ENCODE data around the gene GASK1B.
A peak's percentile ranks its signal among the peaks of the same experiment; 100 is the strongest.

The GASK1B gene

GRCh38 chr4:158202481-158202880 lies 29.7 kb upstream of the GASK1B start:
- Histone ChIP-seq H3K4me1 (ENCODE audit: control insufficient read depth, insufficient read depth, low read length, unreplicated experiment) (no peaks in the 10 kb centered on the region), H3K27me3 (ENCODE audit: insufficient read depth, low read length) (no peaks in the 10 kb centered on the region), H3K79me2 (ENCODE audit: control insufficient read depth, insufficient read depth, low read length, unreplicated experiment) (no peaks in the 10 kb centered on the region), H3K4me3 (ENCODE audit: low read depth, low read length) (no peak overlapping the region), H2AFZ (ENCODE audit: low read length, unreplicated experiment) (no peak overlapping the region), H3K27ac (ENCODE audit: low read depth, low read length) (no peak overlapping the region), H3K36me3 (ENCODE audit: insufficient read depth, low read length) (no peaks in the 10 kb centered on the region)

GRCh38 chr4:158201876-158202275 lies 29.1 kb upstream of the GASK1B start:
- H3K27me3 ChIP-seq (ENCODE audit: insufficient read depth, low read length), result no peaks in the 10 kb centered on the region

GRCh38 chr4:158201322-158201721 lies 28.5 kb upstream of the GASK1B start:
- Histone ChIP-seq H3K27me3 (ENCODE audit: insufficient read depth, low read length) (no peaks in the 10 kb centered on the region), H3K36me3 (ENCODE audit: insufficient read depth, low read length) (no peaks in the 10 kb centered on the region)

More at GRCh38 chr4:158201876-158202275, 29.1 kb upstream of the GASK1B start:
- H3K4me1 ChIP-seq (ENCODE audit: control insufficient read depth, insufficient read depth, low read length, unreplicated experiment), result no peaks in the 10 kb centered on the region
- H2AFZ ChIP-seq (ENCODE audit: low read length, unreplicated experiment), result no peak overlapping the region
- no peaks in the 10 kb centered on the region for H3K79me2 ChIP-seq (ENCODE audit: control insufficient read depth, insufficient read depth, low read length, unreplicated experiment)
- no peaks in the 10 kb centered on the region for H3K36me3 ChIP-seq (ENCODE audit: insufficient read depth, low read length)
- no peak overlapping the region for H3K27ac ChIP-seq (ENCODE audit: low read depth, low read length)
- H3K4me3 ChIP-seq (ENCODE audit: low read depth, low read length), result no peak overlapping the region

DNA sequence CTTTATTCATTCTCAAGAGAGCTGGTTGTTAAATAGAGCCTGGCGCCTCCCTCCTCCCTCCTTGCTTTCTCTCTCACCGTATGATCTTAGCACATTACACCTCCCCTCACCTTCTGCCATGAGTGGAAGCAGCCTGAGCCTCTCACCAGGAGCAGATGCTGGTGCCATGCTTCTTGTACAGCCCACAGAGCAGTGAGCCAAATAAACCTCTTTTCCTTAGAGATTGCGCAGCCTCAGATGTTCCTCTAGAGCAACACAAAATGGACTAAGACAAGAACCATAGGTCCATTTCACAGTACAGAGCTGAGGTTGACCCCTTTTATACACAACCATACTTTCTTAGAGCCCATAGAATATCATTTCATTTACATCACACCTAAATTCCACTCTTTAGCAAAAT lies 27.4 kb upstream of the GASK1B start:
- H3K36me3 ChIP-seq (ENCODE audit: insufficient read depth, low read length), result no peaks in the 10 kb centered on the region
- no peak overlapping the region for H2AFZ ChIP-seq (ENCODE audit: low read length, unreplicated experiment)
- H3K27ac ChIP-seq (ENCODE audit: low read depth, low read length), result no peak overlapping the region
- no peak overlapping the region for H3K4me3 ChIP-seq (ENCODE audit: low read depth, low read length)
- H3K79me2 ChIP-seq (ENCODE audit: control insufficient read depth, insufficient read depth, low read length, unreplicated experiment), result no peaks in the 10 kb centered on the region
- H3K4me1 ChIP-seq (ENCODE audit: control insufficient read depth, insufficient read depth, low read length, unreplicated experiment), result no peaks in the 10 kb centered on the region
- H3K27me3 ChIP-seq (ENCODE audit: insufficient read depth, low read length), result no peaks in the 10 kb centered on the region

More at GRCh38 chr4:158201322-158201721, 28.5 kb upstream of the GASK1B start:
- no peaks in the 10 kb centered on the region for H3K4me1 ChIP-seq (ENCODE audit: control insufficient read depth, insufficient read depth, low read length, unreplicated experiment)
- no peak overlapping the region for H3K27ac ChIP-seq (ENCODE audit: low read depth, low read length)
- no peak overlapping the region for H3K4me3 ChIP-seq (ENCODE audit: low read depth, low read length)
- H3K79me2 ChIP-seq (ENCODE audit: control insufficient read depth, insufficient read depth, low read length, unreplicated experiment), result no peaks in the 10 kb centered on the region
- no peak overlapping the region for H2AFZ ChIP-seq (ENCODE audit: low read length, unreplicated experiment)

DNA sequence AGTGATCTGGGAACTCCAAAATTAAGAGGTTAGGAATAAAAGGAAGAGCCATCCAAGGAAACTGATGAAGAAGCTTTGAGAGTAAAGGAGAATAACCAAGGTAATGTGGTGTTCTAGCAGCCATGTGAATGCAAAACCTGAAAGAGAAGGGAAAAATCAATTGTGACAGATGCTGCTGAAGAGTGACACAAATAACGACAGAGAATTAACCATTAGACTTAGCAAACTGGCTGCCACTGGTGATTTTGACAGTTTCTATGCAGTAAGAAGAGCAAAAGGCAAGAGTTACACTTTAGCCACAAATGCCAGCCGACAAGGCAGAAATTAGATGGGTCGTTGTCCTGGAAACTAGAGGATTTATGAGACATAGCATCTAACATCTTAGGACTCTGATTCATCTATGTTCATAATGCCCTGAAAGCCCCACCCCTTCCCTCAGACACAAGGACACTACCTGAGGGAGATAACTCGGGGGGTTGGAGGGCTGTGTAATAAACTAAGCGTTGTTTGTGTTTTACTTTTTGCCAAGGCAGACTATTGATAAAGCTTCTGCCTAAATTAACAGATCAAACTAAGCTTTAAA lies 24.5 kb upstream of the GASK1B start:
- Histone ChIP-seq H3K4me1 (ENCODE audit: control insufficient read depth, insufficient read depth, low read length, unreplicated experiment) (no peaks in the 10 kb centered on the region), H3K4me3 (ENCODE audit: low read depth, low read length) (no peak overlapping the region), H2AFZ (ENCODE audit: low read length, unreplicated experiment) (no peak overlapping the region)

DNA sequence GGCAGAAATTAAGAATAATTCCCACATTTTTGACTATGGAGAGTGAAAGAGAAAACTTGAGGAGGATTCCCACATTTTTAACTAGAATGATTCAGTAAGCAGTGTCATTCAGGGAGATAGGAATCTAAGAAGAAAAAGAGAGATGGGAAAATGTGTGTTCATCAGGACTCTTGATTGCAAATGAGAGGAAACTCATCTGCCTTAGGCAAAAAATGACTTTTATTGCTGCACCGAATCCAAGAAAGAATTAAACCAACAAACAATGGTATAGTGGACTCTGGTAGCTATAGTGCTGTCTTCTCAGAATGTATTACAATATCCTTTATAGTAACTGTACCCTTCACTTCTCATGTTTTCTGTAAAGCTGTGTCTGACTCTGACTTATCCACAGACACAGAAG lies 22.5 kb upstream of the GASK1B start:
- H3K36me3 ChIP-seq (ENCODE audit: insufficient read depth, low read length), result no peaks in the 10 kb centered on the region
- H3K4me3 ChIP-seq (ENCODE audit: low read depth, low read length), result no peak overlapping the region
- no peak overlapping the region for H3K27ac ChIP-seq (ENCODE audit: low read depth, low read length)
- H3K27me3 ChIP-seq (ENCODE audit: insufficient read depth, low read length), result no peaks in the 10 kb centered on the region
- H3K4me1 ChIP-seq (ENCODE audit: control insufficient read depth, insufficient read depth, low read length, unreplicated experiment), result no peaks in the 10 kb centered on the region
- H3K79me2 ChIP-seq (ENCODE audit: control insufficient read depth, insufficient read depth, low read length, unreplicated experiment), result no peaks in the 10 kb centered on the region
- H2AFZ ChIP-seq (ENCODE audit: low read length, unreplicated experiment), result no peak overlapping the region

More for the DNA sequence above, 24.5 kb upstream of the GASK1B start:
- no peak overlapping the region for H3K27ac ChIP-seq (ENCODE audit: low read depth, low read length)
- no peaks in the 10 kb centered on the region for H3K36me3 ChIP-seq (ENCODE audit: insufficient read depth, low read length)
- no peaks in the 10 kb centered on the region for H3K27me3 ChIP-seq (ENCODE audit: insufficient read depth, low read length)
- no peaks in the 10 kb centered on the region for H3K79me2 ChIP-seq (ENCODE audit: control insufficient read depth, insufficient read depth, low read length, unreplicated experiment)

- Histone ChIP-seq H3K79me2 (ENCODE audit: control insufficient read depth, insufficient read depth, low read length, unreplicated experiment) (no peaks in the 10 kb centered on the region), H3K36me3 (ENCODE audit: insufficient read depth, low read length) (no peaks in the 10 kb centered on the region), H3K4me1 (ENCODE audit: control insufficient read depth, insufficient read depth, low read length, unreplicated experiment) (no peaks in the 10 kb centered on the region), H3K27ac (ENCODE audit: low read depth, low read length) (no peak overlapping the region), H3K27me3 (ENCODE audit: insufficient read depth, low read length) (no peaks in the 10 kb centered on the region), H2AFZ (ENCODE audit: low read length, unreplicated experiment) (peak overlapping the region; percentile 73), H3K4me3 (ENCODE audit: low read depth, low read length) (0 out of 2 replicates have a peak overlapping the region, but pooled peaks have one; percentile 35)
Measured at GRCh38 chr4:158193171-158193749, 20.4 kb upstream of the GASK1B start.

DNA sequence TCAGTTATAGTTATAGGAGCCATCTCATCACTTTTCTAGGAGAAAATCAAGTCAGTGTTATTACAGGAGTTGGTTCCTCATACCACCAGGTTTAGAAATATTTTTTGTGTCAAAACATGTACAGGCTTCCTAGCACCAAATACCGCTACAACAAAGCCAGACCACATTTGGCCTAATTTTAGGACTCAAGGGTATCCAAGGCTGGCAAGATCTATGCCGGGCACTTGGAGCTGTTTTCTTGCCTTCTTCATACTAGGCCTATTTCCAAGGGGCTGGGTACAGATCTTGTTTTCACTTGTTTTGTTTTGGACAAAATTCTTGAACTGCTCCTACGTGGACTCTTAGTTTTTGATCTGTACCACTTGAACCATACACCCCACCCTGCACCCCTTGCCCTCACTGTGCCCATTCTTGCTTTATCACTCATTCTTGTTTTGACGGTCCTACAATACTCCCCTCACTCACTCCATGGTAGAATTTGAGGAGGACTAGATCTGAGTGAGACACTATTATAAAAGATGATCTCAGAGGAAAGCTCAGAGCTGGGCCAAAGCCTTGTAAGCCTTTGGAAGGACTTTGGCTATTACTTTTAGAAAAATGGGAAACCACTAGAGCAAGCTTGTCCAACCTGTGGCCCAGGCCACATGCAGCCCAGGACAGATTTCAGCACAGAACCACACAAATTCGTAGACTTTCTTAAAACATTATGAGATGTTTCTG lies 19.8 kb upstream of the GASK1B start:
- H3K79me2 ChIP-seq (ENCODE audit: control insufficient read depth, insufficient read depth, low read length, unreplicated experiment), result no peaks in the 10 kb centered on the region

DNA sequence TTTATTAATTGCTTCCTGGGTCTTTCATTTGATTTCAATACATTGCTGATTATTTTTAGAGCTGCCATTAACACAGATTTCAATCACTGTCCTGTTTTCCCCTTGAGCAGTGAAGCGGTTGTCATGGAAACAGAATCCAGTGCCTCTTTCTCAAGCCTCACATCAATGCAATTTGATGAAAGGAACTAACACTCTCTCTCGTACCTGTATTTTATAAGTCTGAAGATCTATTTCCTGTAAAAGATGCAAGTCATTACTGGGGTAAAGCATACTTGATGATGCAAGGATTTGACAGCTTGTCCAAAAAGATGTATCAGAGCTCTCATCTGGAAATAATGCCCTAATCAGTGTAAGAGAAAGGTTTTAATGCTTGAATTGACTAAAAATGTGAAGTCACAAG lies 17.9 kb upstream of the GASK1B start:
- Histone ChIP-seq H3K4me1 (ENCODE audit: control insufficient read depth, insufficient read depth, low read length, unreplicated experiment) (no peaks in the 10 kb centered on the region), H3K36me3 (ENCODE audit: insufficient read depth, low read length) (no peaks in the 10 kb centered on the region), H3K79me2 (ENCODE audit: control insufficient read depth, insufficient read depth, low read length, unreplicated experiment) (no peaks in the 10 kb centered on the region), H3K27ac (ENCODE audit: low read depth, low read length) (no peak overlapping the region), H2AFZ (ENCODE audit: low read length, unreplicated experiment) (no peak overlapping the region), H3K27me3 (ENCODE audit: insufficient read depth, low read length) (no peaks in the 10 kb centered on the region), H3K4me3 (ENCODE audit: low read depth, low read length) (no peak overlapping the region)

More for the DNA sequence above, 19.8 kb upstream of the GASK1B start:
- no peaks in the 10 kb centered on the region for H3K4me1 ChIP-seq (ENCODE audit: control insufficient read depth, insufficient read depth, low read length, unreplicated experiment)
- no peak overlapping the region for H2AFZ ChIP-seq (ENCODE audit: low read length, unreplicated experiment)
- no peak overlapping the region for H3K4me3 ChIP-seq (ENCODE audit: low read depth, low read length)
- no peaks in the 10 kb centered on the region for H3K36me3 ChIP-seq (ENCODE audit: insufficient read depth, low read length)
- no peaks in the 10 kb centered on the region for H3K27me3 ChIP-seq (ENCODE audit: insufficient read depth, low read length)
- H3K27ac ChIP-seq (ENCODE audit: low read depth, low read length), result no peak overlapping the region

DNA sequence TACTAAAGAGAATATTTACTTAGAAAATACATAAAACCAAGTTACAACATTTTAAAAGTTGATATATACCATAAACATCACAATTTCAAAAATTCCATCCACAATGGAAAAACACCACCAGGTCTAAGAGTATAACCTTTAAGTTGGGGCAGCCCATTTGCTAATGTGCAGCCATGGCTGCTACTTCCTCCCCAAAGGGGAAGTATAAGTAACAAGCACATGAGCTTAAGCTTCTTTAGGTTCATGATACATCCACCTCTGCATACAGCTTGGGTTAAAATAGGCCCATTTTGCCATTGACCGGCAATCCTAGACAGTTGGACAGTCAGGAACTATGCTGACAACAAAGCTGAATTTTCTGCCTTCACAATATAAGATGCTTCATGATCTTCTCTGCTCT lies 16.6 kb upstream of the GASK1B start:
- H3K4me1 ChIP-seq (ENCODE audit: control insufficient read depth, insufficient read depth, low read length, unreplicated experiment), result no peaks in the 10 kb centered on the region
- H2AFZ ChIP-seq (ENCODE audit: low read length, unreplicated experiment), result no peak overlapping the region
- no peaks in the 10 kb centered on the region for H3K27me3 ChIP-seq (ENCODE audit: insufficient read depth, low read length)
- H3K36me3 ChIP-seq (ENCODE audit: insufficient read depth, low read length), result no peaks in the 10 kb centered on the region
- no peak overlapping the region for H3K27ac ChIP-seq (ENCODE audit: low read depth, low read length)
- no peaks in the 10 kb centered on the region for H3K79me2 ChIP-seq (ENCODE audit: control insufficient read depth, insufficient read depth, low read length, unreplicated experiment)
- H3K4me3 ChIP-seq (ENCODE audit: low read depth, low read length), result no peak overlapping the region

DNA sequence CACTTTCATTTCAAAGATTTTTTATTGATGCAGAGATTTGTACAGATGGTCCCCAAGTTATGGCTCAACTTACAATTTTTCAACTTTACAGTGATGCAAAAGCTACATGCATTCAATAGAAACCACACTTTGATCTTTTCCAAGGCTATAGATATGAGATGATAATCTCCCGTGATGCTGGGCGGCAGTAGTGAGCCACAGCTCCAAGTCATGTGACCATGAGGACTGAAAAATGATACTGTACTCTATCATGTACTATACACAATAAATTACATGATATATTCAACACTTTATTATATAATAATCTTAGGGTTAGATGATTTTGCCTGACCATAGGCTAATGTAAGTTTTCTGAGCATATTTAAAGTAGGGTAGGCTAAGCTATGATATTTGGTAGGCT lies 14.0 kb upstream of the GASK1B start:
- Histone ChIP-seq H3K27ac (ENCODE audit: low read depth, low read length) (no peak overlapping the region), H3K4me1 (ENCODE audit: control insufficient read depth, insufficient read depth, low read length, unreplicated experiment) (no peaks in the 10 kb centered on the region), H3K4me3 (ENCODE audit: low read depth, low read length) (no peak overlapping the region), H2AFZ (ENCODE audit: low read length, unreplicated experiment) (no peak overlapping the region), H3K27me3 (ENCODE audit: insufficient read depth, low read length) (no peaks in the 10 kb centered on the region), H3K79me2 (ENCODE audit: control insufficient read depth, insufficient read depth, low read length, unreplicated experiment) (no peaks in the 10 kb centered on the region), H3K36me3 (ENCODE audit: insufficient read depth, low read length) (no peaks in the 10 kb centered on the region)
